Measurements from ENCODE around the gene TCF19.
"Not testable (repeated sequence)": the region's sequence is repeated elsewhere in the genome, so short reads cannot be mapped to it uniquely, and the experiment has no call there.

The TCF19 gene

DNA sequence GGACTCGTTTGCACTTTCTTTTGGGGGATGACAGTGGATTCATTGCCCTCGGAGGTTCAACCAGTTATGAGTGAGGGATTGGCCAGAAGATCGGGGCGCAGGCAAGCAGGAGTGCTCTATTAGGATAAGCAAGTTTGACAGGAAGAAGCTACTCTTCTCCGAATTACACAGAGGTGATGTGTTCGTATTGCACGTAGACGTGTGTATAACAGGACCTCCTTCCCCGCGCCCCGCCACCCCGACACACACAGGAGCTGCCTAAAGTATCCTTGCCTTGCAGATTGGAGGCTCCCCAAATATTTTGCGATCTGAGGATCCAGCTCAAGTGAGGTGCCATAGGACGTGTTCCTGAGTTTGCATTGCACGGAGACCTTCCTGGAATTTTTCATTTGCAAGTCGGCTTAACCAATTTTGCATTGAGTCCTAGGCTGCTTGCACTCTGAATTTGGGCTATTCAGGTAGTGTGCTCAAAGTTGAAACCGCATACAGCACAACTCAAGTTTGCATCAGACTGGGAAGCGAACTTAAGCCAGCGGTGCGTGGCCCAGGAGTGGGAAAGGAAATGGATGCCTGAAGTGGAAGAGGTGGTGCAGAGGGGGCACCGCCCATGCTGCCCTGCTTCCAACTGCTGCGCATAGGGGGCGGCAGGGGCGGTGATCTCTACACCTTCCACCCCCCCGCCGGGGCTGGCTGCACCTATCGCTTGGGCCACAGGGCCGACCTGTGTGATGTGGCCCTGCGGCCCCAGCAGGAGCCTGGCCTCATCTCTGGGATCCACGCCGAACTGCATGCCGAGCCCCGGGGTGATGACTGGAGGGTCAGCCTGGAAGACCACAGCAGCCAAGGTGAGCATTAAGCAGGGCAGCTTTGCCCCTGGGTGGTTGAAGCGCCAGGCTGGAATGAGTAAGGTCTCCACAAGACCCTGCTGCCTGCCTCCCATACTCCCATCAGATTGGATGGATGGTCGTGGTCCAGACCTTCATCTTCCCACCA lies 770 bp downstream of the TCF19 start:
- no peak for DNase-seq (ENCODE audit: extremely low read depth in 1 of 2, low read depth in 1 of 2)

DNA sequence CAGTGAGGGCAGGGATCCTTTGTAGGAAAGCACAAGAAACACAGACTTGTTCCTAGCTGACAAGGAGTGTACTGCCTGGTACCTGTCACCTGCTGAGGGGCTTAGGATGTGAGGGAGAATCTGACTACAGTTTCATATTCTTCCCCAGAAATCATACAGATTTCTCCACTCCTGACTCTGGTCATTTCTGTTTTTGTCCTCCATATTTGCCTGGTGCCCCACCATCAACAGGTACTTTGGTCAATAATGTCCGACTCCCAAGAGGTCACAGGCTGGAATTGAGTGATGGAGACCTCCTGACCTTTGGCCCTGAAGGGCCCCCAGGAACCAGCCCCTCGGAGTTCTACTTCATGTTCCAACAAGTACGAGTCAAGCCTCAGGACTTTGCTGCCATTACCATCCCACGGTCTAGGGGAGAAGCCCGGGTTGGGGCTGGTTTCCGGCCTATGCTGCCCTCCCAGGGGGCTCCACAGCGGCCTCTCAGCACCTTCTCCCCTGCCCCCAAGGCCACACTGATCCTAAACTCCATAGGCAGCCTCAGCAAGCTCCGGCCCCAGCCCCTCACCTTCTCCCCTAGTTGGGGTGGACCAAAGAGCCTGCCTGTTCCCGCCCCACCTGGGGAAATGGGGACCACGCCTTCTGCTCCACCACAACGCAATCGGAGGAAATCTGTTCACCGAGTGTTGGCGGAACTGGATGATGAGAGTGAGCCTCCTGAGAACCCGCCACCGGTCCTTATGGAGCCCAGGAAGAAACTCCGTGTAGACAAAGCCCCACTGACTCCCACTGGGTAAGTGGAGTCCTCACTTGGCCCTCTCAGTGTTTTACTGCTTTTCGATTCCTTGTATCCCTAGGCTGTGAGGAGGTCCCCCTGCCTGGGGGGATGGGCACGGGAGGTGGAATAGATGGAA lies 3.1 kb downstream of the TCF19 start:
- no peak for DNase-seq (ENCODE audit: extremely low read depth in 1 of 2, low read depth in 1 of 2)

DNA sequence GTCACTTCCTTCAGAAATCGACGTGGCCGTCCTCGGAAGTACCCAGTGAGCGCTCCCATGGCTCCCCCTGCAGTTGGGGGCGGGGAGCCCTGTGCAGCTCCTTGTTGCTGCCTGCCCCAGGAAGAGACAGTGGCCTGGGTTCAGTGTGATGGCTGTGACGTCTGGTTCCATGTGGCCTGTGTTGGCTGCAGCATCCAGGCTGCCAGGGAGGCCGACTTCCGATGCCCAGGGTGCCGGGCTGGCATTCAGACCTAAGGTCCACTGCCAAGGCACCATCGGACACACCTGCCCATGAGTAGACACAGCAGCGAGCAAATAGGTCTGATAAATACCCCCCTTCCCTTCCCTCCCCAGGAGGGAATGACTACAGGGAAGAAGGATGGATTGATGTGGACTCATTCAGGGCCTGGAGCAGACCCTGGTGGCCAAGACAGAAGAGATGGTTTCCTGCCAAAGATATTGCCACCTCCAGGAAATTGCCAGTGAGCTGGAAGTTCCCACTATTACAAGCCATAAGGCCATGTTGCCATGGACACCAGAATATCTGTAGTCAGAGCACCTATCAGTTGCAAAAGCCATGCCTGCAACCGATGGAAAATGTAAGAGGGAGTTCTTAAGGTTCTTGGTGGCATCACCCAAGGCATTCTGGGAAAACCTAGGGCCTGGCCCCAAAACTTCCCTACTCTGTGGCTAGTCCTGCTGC lies 4.2 kb downstream of the TCF19 start:
- DNase-seq (ENCODE audit: extremely low read depth in 1 of 2, low read depth in 1 of 2), result no peak

DNA sequence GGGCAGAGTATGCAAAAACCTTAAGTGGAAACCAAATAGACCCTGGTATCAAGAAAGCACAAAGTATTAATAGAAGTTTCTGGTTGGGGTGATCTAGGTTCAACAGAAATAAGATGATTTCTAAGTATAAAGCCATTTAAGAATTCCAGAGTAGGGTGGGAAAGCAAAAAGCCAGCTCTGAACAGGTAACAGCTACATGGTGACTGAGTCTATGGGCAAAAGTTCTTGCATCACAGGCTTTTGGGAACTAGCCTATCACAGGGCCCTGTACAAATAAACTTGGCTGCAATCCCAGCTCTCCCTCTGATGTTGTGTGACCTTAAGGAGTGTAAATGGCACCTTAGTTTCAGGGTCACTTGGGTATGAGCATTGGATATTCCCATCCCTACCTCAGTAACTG lies 5.5 kb downstream of the TCF19 start:
- no peak for DNase-seq (ENCODE audit: extremely low read depth in 1 of 2, low read depth in 1 of 2)

DNA sequence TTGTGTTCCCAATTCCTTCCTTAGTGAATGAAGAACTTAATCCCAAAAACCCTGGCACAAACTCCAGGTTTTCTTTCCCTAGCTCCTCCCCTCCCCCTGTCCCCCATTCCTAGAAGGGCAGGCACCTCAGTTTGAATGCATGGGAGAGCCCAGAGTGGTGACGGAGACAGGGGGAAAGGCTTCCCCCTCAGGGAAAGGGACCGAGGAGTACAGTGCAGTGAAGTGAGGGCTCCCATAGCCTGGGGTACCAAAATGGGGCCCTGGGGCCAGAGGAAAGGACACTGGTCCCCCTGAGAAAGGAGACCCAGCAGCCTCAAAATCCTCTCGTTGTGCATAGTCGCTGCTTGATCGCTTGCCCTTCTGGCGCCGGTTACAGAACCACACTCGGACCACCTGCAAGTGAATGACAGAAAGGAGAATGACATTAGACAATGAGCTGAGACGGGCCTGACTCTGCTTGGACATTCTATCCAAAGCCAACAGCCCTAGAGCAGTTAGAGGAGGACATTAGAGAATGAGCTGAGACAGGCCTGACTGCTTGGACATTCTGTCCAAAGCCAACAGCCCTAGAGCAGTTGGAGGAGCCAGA lies 6.2 kb downstream of the TCF19 start:
- not testable (repeated sequence) for DNase-seq (ENCODE audit: extremely low read depth in 1 of 2, low read depth in 1 of 2)

DNA sequence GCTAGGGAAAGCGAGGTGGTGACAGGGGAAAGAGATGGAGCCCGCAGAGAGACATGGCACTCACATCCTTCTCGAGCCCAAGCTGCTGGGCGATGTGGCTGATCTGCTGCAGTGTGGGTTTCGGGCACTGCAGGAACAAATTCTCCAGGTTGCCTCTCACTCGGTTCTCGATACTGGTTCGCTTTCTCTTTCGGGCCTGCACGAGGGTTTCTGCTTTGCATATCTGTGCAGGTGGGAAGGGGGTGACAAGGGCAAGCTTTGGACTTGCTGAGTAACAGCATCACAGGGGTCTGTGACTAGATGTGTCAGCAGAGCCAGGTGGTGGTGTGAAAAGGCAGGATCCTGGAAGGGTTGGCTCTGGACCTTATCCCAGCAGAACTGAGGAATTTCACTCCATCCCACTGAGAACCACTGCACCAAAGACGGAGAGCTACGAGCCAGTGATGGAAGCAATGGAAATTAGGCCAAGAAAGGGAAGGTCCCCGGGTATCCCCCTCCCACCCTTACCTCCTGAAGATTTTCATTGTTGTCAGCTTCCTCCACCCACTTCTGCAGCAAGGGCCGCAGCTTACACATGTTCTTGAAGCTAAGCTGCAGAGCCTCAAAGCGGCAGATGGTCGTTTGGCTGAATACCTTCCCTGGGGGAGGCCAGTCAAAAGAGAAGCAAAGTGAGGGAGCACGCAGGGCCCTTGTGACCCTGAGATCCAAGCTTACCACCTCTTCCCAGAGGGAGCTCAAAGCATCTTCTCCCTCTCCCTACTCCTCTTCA lies 6.9 kb downstream of the TCF19 start:
- not testable (repeated sequence) for DNase-seq (ENCODE audit: extremely low read depth in 1 of 2, low read depth in 1 of 2)

DNA sequence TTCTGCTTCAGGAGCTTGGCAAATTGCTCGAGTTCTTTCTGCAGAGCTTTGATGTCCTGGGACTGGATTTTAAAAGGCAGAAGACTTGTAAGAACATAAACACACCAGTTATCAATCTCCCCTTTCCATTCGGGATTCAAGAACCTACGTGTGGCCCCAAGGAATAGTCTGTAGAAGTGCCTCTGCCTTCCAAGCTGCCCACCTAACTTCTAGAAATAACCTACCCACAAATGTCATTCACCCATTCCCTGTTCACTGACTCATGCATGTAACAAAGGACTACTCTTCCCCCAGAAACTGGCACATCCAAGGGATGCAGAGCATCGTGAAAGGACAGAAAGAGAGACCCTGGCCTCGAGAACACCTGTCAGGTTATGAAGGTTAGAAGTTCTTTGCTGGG lies 7.6 kb downstream of the TCF19 start:
- no peak for DNase-seq (ENCODE audit: extremely low read depth in 1 of 2, low read depth in 1 of 2)

DNA sequence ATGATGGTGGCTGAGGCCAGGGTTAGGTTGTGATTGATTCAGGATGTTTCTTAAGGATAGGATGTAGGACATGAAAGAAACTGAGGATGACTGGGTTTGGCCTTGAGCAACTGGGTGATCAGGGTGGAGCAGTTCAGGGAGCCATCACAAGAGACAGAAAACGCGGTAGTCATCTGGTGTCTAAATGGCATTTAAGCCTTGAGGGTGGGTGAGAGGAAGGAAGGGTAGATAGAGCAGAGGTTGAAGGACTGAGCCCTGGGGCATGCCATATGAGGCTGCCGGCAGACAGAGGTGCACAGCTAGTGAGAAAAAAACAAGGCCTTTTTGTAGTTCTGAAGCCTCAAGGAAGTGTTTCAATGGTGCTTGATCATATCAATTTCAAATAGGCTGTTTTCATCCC lies 10.2 kb downstream of the TCF19 start:
- DNase-seq (ENCODE audit: extremely low read depth in 1 of 2, low read depth in 1 of 2), result no peak

DNA sequence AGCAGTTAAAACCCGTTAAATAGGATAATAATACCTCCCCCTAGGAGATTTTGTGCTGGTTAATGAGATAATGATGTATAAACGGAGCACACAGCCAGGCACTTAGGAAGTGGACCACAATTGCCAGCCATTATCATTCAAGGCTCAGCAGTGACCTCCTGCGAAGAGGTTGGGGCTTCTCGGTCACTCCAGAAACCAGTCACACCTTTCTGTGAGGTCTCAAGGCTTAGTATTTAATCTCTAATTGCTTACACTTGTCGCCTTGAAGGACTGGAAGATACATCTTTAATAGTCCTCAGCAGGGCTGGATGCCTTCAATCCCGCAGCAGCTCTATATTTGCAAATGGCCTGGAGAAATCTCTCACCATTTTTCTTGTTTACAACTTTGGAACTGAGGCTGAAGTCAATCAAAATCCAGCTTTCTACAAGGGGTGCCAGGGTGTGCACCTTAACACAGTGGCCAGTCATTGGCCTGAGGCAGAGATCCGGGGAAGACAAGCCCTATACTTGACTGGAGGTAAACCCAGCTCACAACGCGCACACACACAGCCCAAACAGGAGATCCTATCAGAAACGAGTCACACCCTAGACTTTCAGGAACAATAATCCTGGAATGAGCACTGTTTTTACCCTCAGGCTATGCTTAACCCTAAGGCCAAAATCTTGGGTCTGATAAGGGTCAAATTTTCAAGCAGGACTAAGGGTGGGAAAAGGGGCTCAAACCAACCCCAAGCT lies 10.9 kb downstream of the TCF19 start:
- no peak for DNase-seq (ENCODE audit: extremely low read depth in 1 of 2, low read depth in 1 of 2)

DNA sequence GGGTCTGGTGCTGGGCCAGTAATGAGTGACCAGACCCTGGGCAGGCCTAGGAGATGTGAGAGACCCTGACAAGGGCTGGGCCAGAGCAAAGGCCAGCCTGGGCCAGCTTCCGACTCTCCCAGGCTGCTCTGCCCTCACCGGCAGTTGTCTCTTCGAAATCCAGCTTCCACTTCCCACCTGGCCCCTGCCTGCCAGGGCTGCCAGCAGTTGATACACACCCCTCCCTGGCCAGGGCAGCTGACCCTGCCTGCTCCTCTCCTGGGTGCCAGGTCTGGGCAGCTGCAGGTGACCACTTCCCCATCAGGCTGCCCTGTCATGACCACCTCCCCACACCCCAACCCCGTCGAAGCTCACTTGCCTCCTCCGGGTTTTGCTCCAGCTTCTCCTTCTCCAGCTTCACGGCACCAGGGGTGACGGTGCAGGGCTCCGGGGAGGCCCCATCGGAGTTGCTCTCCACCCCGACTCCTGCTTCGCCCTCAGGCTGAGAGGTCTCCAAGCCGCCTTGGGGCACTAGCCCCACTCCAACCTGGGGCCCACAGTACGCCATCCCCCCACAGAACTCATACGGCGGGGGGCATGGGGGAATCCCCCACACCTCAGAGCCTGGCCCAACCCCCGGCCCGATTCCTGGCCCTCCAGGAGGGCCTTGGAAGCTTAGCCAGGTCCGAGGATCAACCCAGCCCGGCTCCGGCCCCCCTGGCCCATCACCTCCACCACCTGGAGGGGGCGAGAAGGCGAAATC lies 11.6 kb downstream of the TCF19 start:
- DNase-seq (ENCODE audit: extremely low read depth in 1 of 2, low read depth in 1 of 2), result not testable (repeated sequence)

DNA sequence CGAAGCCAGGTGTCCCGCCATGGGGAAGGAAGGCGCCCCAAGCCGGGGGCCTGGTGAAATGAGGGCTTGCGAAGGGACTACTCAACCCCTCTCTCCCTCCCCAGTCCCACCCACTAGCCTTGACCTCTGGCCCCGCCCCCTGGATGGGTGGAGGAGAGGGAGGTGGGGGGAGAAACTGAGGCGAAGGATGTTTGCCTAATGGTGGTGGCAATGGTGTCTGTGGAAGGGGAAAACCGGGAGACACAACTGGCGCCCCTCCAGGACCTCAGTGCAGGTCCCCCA lies 12.2 kb downstream of the TCF19 start, which contains the start of gene POU5F1:
Gene POU5F1 (minus strand): TSS at position 83 of the 282 bp plus-strand sequence. CDS start 62 bp downstream, at position 21.
- no peak for DNase-seq (ENCODE audit: extremely low read depth in 1 of 2, low read depth in 1 of 2)

DNA sequence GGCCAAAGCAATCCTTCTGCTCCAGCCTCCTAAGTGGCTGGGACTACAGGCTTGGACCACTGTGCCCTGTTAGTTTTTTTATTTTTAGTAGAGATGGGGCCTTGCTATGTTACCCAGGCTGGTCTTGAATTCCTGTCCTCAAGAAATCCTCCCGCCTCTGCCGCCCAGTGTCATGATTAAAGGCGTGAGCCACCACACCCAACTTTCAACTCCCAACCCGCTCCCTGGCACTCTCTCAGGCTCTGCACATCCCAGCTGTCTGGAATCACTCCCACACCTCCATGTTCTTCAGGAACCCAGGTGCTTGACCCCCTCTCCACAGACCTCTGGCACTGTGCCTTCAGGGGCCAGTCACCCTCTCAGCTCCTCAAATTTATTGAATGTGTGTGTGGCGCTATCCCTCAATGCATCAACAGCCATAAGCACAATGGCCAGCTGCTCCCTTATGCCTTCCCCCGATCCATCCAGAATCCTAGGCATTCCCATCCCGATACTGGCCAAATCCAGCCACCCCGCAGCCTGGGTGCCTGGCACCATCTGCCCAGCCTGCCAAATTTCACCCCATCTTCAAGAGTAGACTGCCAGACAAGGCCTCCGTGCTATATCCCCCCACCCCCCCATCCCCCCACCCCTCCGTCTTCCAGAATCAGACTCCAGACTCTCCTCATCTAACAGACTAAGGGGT lies 12.7 kb downstream of the TCF19 start:
- no peak for DNase-seq (ENCODE audit: extremely low read depth in 1 of 2, low read depth in 1 of 2)

DNA sequence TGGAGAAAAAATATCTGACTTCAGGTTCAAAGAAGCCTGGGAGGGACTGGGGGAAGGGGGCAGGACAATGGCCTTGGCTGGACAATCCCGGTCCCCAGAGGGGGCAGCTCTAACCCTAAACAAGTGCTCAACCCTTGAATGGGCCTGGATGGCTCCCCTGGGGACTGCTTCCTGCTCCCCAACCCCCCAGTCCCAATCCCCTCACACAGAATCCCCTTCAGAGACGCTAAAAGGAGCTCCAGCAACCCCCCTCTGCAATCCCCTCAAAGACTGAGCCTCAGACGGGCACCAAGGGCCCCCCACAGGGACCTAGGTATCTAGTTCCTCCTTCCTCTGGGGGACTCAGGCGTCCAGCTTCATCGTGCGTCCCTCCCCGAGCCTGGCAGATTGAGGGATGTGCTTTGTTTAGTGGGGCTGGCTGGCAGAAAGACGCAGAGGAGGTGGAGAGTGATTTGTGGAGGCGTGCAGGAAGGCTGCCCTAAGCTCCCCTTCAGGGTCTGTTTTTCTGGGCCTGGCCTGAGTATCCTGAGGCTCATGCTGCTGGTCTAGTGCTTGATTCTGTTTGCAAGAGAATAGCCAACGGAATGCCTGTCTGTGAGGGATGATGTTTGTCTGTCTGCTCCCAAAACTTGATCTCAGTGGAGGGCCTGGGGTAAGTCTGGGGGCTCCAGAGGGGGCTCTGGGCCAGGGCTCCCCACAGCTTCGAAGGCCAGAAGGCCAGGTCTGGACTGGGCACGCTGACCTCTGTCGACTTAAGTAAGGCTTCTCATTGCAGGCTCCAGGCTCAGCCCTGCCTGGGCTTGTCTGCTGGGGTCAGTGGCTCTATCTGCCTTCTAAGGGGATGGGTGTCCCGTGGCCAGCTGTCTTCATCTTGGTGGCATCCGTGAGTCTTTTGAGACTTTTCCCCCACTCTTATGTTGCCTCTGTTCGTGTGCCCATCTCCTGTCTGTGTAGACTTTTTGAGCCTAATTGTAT lies 13.8 kb downstream of the TCF19 start:
- DNase-seq (ENCODE audit: extremely low read depth in 1 of 2, low read depth in 1 of 2), result no peak

DNA sequence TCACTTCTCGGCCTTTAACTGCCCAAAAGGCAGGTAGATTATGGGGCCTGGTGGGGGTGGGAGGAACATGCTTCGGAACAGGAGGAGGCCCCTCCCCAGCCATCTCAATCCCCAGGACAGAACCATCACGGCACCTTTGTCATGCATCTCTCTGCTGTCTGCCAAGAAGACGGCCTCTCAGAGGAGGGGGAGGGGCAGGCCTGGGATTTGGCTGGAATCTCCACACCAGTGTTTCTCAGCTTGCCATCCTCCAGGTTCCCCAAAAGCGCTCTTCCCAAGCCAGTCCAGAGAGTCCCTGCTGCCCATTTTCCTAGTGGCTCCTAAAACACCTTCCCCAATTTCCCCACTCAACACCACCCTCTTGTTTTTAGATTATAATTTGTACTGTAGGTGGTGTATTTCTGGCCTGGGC lies 14.6 kb downstream of the TCF19 start:
- no peak for DNase-seq (ENCODE audit: extremely low read depth in 1 of 2, low read depth in 1 of 2)

DNA sequence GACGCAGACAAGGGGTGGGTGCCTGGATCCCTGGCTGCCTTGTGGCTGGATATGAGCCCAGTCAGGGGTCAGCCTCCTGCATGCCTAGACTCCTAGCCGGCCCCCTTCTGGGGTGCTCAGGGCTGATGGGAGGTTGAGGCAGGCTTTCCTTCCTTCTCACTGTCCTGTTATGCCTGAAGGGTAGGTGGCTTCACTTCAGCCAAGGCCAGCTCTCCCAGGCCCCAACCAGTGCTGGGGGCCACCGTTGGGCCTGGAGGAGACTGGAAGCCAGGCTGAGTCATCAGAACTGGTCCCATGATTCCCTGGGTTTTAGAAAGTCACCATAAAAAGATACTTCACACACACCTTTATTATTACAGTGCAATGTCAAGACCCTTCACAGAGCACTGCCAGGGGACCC lies 15.0 kb downstream of the TCF19 start:
- DNase-seq (ENCODE audit: extremely low read depth in 1 of 2, low read depth in 1 of 2), result no peak

DNA sequence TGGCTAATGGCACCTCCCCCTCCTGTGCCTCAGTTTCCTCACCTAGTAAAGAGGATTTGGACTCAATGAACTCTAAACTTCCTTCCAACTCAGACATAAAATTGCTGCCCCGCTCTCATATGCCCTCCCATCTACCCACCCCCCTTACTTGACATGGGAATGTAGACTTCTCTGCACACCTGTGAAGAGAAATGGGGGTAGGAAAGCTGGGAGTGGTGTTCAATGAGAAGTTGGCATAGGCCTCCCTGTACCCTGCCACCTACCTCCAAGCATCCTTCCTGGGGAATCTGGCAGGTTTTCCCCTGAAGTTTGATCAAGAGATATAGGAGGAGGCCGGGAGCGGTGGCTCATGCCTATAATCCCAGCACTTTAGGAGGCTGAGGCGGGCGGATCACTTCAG lies 16.0 kb downstream of the TCF19 start:
- DNase-seq (ENCODE audit: extremely low read depth in 1 of 2, low read depth in 1 of 2), result no peak

DNA sequence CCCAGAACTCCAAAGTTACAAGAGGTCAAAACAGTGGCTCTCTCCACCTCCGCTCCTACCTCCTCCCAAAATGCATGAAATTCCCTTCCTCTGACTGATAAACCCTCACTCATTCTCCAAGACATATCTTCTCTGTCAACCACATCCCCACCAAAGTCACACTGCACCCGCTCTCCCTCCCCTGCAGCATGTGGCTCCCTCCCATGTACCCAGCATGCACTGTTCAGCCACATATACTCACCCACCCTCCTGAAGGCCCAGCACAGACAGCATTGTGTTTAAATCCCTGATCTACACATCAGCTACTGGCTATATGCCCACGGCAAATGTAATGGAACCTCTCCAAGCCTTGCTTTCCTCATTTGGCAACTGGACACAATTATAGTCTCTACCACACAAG lies 17.6 kb downstream of the TCF19 start:
- no peak for DNase-seq (ENCODE audit: extremely low read depth in 1 of 2, low read depth in 1 of 2)

Data from stimulated activated CD8-positive, alpha-beta memory T cell treated with anti-CD3 and anti-CD28 coated beads, Interleukin-7, amount 100 ng/mL, for 48 hours (primary cell).